SIG-M5 treated with dmso at 0.1 percent for 504 hours (cell line): ENCODE results near the gene TLL2.

ENCODE experiments used
- DNase-seq: peaks from one replicate; lab custom pipeline; 2025; ENCODE audit not compliant: unreplicated experiment; lab: John Stamatoyannopoulos, UW

TLL2 gene

GRCh38 chr10:96431211-96431970 lies 82.3 kb downstream of the TLL2 start:
- DNase-seq, result no peak

DNA sequence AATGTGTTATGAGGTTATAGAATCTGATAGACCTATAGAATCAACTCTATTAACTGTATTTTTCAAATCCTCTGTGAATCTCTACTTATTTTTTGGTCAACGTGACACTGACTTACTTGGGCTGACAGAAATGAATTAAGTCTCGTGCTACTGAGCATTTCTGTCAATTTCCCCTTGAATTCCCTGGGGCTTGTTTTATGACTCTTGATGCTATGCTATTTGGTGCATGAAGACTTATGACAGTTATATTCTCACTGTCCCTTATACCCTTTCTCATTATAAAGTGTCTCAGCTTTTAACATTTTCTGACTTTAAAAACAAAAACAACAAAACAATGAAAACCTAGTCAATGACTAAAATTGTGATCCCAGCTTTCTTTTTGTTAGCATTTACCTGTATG lies 86.4 kb downstream of the TLL2 start:
- DNase-seq, result no peak

GRCh38 chr10:96422525-96422924 lies 91.2 kb downstream of the TLL2 start:
- DNase-seq, result no peak

GRCh38 chr10:96421995-96422394 lies 91.7 kb downstream of the TLL2 start:
- no peak for DNase-seq

DNA sequence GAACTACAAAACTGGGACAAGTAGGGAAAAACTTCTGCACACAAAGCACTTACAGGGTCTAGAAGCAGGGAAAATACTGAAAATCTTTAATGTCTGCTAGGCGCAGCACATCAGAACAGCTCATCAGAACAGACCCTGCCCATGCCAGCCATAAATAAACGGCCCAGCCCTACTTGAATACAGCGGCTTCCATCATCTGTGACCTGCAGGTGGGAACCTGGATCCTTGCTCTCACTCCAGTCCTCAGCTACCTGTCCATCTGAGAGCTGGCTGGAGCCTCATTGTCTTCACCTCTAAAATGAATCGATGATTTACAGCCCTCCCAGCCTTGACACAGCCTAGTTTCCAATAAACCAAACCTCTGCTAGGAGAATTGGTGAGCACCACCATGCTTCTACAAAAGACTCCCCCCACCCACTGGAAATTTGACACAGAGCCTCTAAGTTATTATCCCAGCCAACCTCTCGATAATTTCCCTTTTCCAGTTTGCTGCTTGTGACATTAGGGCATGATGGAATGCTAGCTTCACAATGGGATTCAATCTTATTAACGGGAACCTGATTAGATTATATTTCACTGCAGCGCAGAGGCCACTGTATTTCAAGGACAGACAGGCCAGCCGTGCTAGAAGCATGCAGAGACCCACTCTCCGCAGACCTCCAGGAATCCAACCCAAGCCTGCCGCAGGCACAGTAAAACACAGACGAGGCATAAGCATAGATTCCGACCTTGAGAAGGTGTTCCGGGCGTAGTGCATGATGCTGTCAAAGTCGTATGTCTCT lies 93.3 kb downstream of the TLL2 start:
- no peak for DNase-seq

DNA sequence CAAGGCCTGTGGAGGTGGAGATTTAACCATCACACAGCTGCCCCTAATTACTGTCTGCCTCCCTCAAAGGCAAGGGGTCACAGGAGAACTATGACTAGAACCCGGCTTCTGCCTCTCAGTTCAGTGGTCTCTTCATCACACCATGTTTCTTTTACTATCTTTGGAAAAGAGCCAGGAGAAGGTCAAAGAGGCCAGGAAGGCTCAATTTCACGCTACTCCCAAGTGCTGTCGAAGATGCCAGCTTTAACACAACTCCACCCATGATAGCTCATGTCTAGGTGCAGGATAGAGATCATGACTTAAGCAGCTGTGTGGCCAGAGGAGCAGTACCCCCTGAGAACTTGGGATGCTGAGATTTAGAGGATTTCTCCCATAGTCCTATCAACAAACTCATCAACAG lies 94.4 kb downstream of the TLL2 start:
- DNase-seq, result no peak

- no peak for DNase-seq
Observed at GRCh38 chr10:96418582-96418981, 95.1 kb downstream of the TLL2 start.

GRCh38 chr10:96417441-96417840 lies 96.3 kb downstream of the TLL2 start:
- no peak for DNase-seq

- no peak for DNase-seq
Observed at GRCh38 chr10:96416643-96417042, 97.1 kb downstream of the TLL2 start.

DNA sequence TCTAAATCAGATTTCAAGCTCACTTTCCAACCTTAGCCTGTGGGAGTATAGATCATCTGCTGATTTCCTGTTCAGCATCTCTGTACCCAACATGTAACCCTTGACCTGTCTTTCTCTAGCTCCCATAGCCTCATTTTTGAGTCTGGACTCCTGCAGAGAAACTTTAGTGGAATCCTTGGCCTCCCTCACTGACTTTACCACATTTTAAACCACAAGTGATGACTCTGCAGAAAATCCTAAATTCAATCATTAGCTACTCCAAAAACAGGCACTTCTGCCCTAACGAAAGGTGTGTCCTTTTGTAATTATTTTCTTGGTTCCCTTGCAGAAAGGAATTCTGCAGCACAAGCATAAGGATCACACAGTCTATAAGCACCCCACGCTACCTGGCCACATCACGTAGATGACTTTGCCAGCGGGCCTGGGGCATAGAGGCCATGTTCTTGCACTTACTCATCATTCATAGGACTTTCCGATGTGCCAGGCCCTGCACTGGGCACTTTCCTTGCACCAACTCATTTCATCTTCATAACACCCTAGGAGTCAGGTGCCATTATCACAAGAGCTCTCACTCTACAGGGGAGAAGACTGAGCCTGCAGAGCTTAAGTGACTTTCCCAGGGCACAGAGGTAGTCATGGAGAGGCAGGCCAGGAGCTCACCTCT lies 97.7 kb downstream of the TLL2 start:
- DNase-seq, result no peak

GRCh38 chr10:96415150-96415890 lies 98.4 kb downstream of the TLL2 start:
- DNase-seq, result no peak

DNA sequence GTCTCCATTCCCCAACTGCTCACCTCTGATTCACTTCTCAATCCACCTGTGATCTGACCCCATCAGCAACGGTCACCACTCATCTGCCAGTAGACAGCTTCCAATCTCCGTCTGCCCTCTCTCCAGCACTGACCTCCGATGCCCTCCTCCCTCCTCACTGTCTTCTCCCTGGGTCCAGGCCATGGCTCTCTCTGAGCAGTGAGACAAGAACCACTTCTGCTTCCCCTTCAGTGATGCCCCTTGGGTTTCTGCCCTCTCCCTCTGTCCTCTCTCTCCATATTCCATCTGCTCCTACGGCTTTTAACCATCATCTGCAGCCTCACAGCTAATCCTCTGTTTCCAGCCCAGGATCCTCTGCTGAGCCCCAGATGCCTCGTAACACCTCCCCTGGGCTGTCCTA lies 99.4 kb downstream of the TLL2 start:
- no peak for DNase-seq

GRCh38 chr10:96413151-96413787 lies 100.5 kb downstream of the TLL2 start:
- DNase-seq, result no peak

DNA sequence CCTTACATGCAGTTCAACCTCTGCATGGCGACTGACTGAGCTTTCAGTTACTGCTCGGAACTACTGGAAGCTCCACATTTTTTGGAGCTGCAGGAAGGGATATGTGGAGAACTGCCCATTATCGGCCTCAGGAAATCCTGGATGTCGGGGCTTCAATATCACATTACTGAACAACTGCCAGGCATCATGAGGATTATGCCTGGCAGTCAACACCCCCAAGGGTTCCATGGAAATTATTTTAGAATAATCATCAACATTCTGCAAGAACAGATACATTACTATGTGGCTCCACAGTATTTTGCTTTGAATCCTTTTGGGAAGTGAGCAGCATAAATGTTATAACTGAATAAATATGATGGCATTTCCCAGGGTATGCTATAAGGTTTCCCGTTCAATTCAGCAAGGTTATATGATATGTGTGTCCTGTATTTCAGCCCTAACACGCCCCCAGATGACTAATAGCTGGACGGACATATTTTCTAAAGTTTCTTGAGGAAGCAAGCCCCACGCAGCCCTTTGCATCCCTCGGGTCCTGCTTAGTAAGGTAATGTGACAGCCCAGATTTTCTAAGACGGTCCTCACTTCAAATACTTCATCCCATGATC lies 101.9 kb downstream of the TLL2 start:
- DNase-seq, result no peak

DNA sequence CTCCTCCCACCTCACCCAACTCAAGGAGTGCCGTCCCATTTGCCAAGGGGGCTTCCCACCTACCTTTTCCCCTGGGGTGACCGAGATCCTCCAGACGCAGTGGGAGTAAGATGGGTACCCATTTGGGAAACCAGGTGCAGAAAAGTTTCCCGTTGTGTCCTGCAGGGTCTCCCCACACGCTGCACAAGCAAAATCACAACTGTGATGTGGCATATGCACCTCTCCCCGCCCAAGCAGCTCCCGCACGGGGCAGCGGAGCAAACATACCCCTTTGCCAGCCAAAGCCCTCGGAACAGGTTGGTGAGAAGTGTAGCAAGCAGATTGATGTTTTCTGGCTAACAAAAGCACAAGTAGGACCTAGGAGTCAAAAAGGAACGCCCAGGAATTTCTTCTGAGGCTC lies 103.4 kb downstream of the TLL2 start:
- DNase-seq, result no peak

GRCh38 chr10:96408201-96408600 lies 105.5 kb downstream of the TLL2 start:
- no peak for DNase-seq

DNA sequence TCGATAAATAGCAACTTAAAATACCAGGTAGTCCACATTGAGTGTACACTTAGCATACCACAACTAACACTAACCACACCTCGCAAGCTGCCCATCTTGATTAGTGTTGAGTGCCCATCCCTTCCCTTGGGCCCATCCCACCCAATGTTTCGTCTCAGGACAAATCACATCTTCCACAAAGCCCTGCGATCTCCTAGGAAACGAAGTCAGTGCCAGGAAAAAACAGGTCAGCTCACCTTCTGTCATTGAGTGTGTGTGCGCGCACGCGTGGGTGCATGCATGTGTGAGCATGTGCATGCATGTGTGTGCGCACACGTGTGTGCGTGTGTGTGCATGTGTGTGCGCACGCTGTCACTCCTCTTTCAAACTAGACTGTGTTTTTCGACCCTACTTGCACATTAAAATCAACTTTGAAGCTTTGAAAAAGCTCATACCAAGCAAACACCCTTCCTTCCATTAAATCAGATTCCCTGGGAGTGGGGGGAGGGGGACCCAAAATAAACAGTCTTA lies 106.1 kb downstream of the TLL2 start:
- no peak for DNase-seq

- no peak for DNase-seq
Observed at GRCh38 chr10:96406091-96406490, 107.6 kb downstream of the TLL2 start.

DNA sequence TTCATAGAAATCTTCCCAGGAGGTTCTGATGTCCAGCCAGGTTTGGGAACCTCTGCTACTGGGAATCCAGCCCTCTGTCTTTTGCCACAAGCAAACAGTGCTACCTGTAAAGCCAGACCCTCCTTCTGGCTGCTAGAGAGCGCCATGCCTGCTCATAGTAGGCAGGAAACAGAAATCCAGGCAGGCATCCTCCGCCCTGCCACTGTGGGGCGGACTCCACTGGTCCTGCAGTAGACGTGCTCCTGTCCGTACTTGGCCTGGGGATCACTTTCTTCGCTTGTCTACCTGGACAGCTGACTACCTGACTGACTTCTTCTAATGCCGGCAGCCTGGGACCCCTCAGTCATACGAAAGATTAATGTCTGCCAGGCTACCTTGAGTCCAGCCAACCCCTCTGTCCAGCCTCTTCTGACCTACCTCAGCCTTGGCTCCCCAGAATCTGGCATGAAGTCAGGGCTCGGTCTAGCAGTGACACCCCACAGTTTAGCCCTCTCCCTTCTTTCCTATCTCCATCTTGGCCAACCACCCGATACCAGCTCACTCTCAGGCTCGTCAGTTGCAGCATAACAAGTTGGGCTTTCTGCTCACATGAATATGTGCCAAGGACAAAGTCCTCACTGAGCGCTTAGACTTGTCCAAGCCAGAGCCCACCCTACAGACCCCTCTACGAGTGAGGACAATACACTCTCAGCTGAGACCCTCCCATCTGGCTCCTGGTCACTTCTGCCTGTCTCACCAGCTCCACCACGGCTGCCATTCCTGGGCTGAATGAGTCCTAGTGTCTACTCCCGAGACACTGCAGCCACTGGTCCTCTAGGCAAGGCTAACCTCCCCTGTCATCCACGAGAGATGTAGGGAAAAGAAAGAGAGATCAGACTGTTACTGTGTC lies 111.1 kb downstream of the TLL2 start:
- no peak for DNase-seq
